ENCODE results near the gene LAIR2.
"Not testable (repeated sequence)": the region's sequence is repeated elsewhere in the genome, so short reads cannot be mapped to it uniquely, and the experiment has no call there.

LAIR2 gene

GRCh38 chr19:54493967-54494585 is 8.6 kb upstream of the LAIR2 start:
- no peak for DNase-seq (ENCODE audit: low read depth, low spot score)

GRCh38 chr19:54495284-54495683 is 7.3 kb upstream of the LAIR2 start:
- DNase-seq (ENCODE audit: low read depth, low spot score): not testable (repeated sequence)

GRCh38 chr19:54497747-54498450 is 4.7 kb upstream of the LAIR2 start:
- not testable (repeated sequence) for DNase-seq (ENCODE audit: low read depth, low spot score)

GRCh38 chr19:54498451-54498772 is 4.2 kb upstream of the LAIR2 start:
- DNase-seq (ENCODE audit: low read depth, low spot score): not testable (repeated sequence)

- not testable (repeated sequence) for DNase-seq (ENCODE audit: low read depth, low spot score)
Measured at GRCh38 chr19:54505542-54505941, 2.9 kb downstream of the LAIR2 start.

- DNase-seq (ENCODE audit: low read depth, low spot score): no peak
Measured at GRCh38 chr19:54506079-54506478, 3.4 kb downstream of the LAIR2 start.

GRCh38 chr19:54507038-54507717 is 4.5 kb downstream of the LAIR2 start:
- not testable (repeated sequence) for DNase-seq (ENCODE audit: low read depth, low spot score)

- no peak for DNase-seq (ENCODE audit: low read depth, low spot score)
Measured at GRCh38 chr19:54507824-54508223, 5.2 kb downstream of the LAIR2 start.

- not testable (repeated sequence) for DNase-seq (ENCODE audit: low read depth, low spot score)
Measured at GRCh38 chr19:54508487-54508886, 5.9 kb downstream of the LAIR2 start.

GRCh38 chr19:54509200-54509940 is 6.7 kb downstream of the LAIR2 start:
- DNase-seq (ENCODE audit: low read depth, low spot score): not testable (repeated sequence)

GRCh38 chr19:54515156-54515555 is 12.5 kb downstream of the LAIR2 start:
- no peak for DNase-seq (ENCODE audit: low read depth, low spot score)

- DNase-seq (ENCODE audit: low read depth, low spot score): no peak
Measured at GRCh38 chr19:54517483-54517882, 14.9 kb downstream of the LAIR2 start.

- no peak for DNase-seq (ENCODE audit: low read depth, low spot score)
Measured at GRCh38 chr19:54518844-54519243, 16.2 kb downstream of the LAIR2 start.

- no peak for DNase-seq (ENCODE audit: low read depth, low spot score)
Measured at GRCh38 chr19:54521022-54521859, 18.6 kb downstream of the LAIR2 start.

- DNase-seq (ENCODE audit: low read depth, low spot score): no peak
Measured at GRCh38 chr19:54521860-54522513, 19.4 kb downstream of the LAIR2 start.

GRCh38 chr19:54523403-54523802 is 20.8 kb downstream of the LAIR2 start:
- DNase-seq (ENCODE audit: low read depth, low spot score): no peak

- DNase-seq (ENCODE audit: low read depth, low spot score): no peak
Measured at GRCh38 chr19:54525636-54526035, 23.0 kb downstream of the LAIR2 start.

GRCh38 chr19:54526972-54527371 is 24.3 kb downstream of the LAIR2 start:
- DNase-seq (ENCODE audit: low read depth, low spot score): no peak

- no peak for DNase-seq (ENCODE audit: low read depth, low spot score)
Measured at GRCh38 chr19:54530866-54531265, 28.2 kb downstream of the LAIR2 start.

GRCh38 chr19:54532528-54532927 is 29.9 kb downstream of the LAIR2 start:
- DNase-seq (ENCODE audit: low read depth, low spot score): no peak

GRCh38 chr19:54533476-54533875 is 30.8 kb downstream of the LAIR2 start:
- no peak for DNase-seq (ENCODE audit: low read depth, low spot score)

All from activated naive CD8-positive, alpha-beta T cell treated with anti-CD3 and anti-CD28 coated beads, Interleukin-2, amount 50 U/mL, for 16 hours (primary cell).